ENCODE measurements around the gene GPR75.

GPR75 gene

GRCh38 chr2:53865962-53866361 is 6.2 kb upstream of the GPR75 start:
- TF ChIP-seq PRDM2 (tag by site-specific recombination; IDR thresholded peaks at IDR 0.05; ENCODE audit: borderline replicate concordance) (no peak), ZBTB26 (tag by site-specific recombination; optimal IDR thresholded peaks at IDR 0.05) (no peak), GLI2 (tag by site-specific recombination; IDR thresholded peaks at IDR 0.05; ENCODE audit: borderline replicate concordance, low read depth) (no peak), ZNF843 (tag by site-specific recombination; IDR thresholded peaks at IDR 0.05) (no peak), SCRT1 (tag by site-specific recombination; IDR thresholded peaks at IDR 0.05; ENCODE audit: borderline replicate concordance) (no peak)

GRCh38 chr2:53865264-53865663 is 5.5 kb upstream of the GPR75 start:
- TF ChIP-seq ZBTB44 (tag by site-specific recombination; IDR thresholded peaks at IDR 0.05): no peak
- TF ChIP-seq ZNF76 (tag by site-specific recombination; IDR thresholded peaks at IDR 0.05; ENCODE audit: borderline replicate concordance, low read depth): no peak
- TF ChIP-seq ZNF16 (tag by site-specific recombination; IDR thresholded peaks at IDR 0.05; ENCODE audit: low read depth): no peak
- TF ChIP-seq ZNF843 (tag by site-specific recombination; IDR thresholded peaks at IDR 0.05): no peak
- TF ChIP-seq ZNF211 (tag by site-specific recombination; IDR thresholded peaks at IDR 0.05; ENCODE audit: low read depth): no peak
- Histone ChIP-seq H3K9me3 (ENCODE audit: control insufficient read depth, insufficient read depth, low read depth, low read length) (no peaks in the 10 kb centered on the region), H3K4me3 (ENCODE audit: low read depth, low read length) (no peak overlapping the region), H3K27ac (ENCODE audit: extremely low read depth, low read depth, low read length) (no peak overlapping the region), H3K36me3 (ENCODE audit: control insufficient read depth in 2 of 2, insufficient read depth in 1 of 2, low read length in 2 of 2) (peaks cover 32 to 63% of the 10 kb centered on the region in 2 experiments), H3K4me1 (ENCODE audit: control insufficient read depth, insufficient read depth, low read length) (no peaks in the 10 kb centered on the region)
- CTCF ChIA-PET: no interaction called here
- POLR2A ChIA-PET: interaction anchor here (0.7 kb wide), 1 partner anchor 13 kb away, joined by 3 read pairs; no protein-coding TSS in a partner anchor

More at GRCh38 chr2:53865962-53866361, 6.2 kb upstream of the GPR75 start:
- ChIA-PET POLR2A (no interaction called here), CTCF (no interaction called here)
- Histone ChIP-seq H3K9me3 (ENCODE audit: control insufficient read depth, insufficient read depth, low read depth, low read length) (no peaks in the 10 kb centered on the region), H3K36me3 (ENCODE audit: control insufficient read depth in 2 of 2, insufficient read depth in 1 of 2, low read length in 2 of 2) (peaks cover 39 to 63% of the 10 kb centered on the region in 2 experiments), H3K4me1 (ENCODE audit: control insufficient read depth, insufficient read depth, low read length) (no peaks in the 10 kb centered on the region), H3K4me3 (ENCODE audit: low read depth, low read length) (no peak overlapping the region), H3K27ac (ENCODE audit: extremely low read depth, low read depth, low read length) (no peak overlapping the region)

GRCh38 chr2:53863538-53864227 is 3.9 kb upstream of the GPR75 start:
- H3K27ac ChIP-seq (ENCODE audit: extremely low read depth, low read depth, low read length): no peak overlapping the region
- peaks cover 28 to 49% of the 10 kb centered on the region in 2 experiments for H3K36me3 ChIP-seq (ENCODE audit: control insufficient read depth in 2 of 2, insufficient read depth in 1 of 2, low read length in 2 of 2)
- H3K4me1 ChIP-seq (ENCODE audit: control insufficient read depth, insufficient read depth, low read length): no peaks in the 10 kb centered on the region
- no peaks in the 10 kb centered on the region for H3K9me3 ChIP-seq (ENCODE audit: control insufficient read depth, insufficient read depth, low read depth, low read length)
- POLR2A ChIA-PET: no interaction called here
- CTCF ChIA-PET: interaction anchor here (0.6 to 0.7 kb wide), 2 partner anchors 47 to 174 kb away, joined by 3 read pairs; no protein-coding TSS in a partner anchor
- H3K4me3 ChIP-seq (ENCODE audit: low read depth, low read length): no peak overlapping the region
- TF ChIP-seq ZNF248 (tag by site-specific recombination; IDR thresholded peaks at IDR 0.05): no peak
- TF ChIP-seq SETDB1 (IDR thresholded peaks at IDR 0.05; ENCODE audit: insufficient read length, low read length): no peak
- TF ChIP-seq ZSCAN5A (tag by site-specific recombination; IDR thresholded peaks at IDR 0.05): no peak
- no peak for TF ChIP-seq ZNF16 (tag by site-specific recombination; IDR thresholded peaks at IDR 0.05; ENCODE audit: low read depth)
- TF ChIP-seq ELK4 (IDR thresholded peaks at IDR 0.05; ENCODE audit: borderline replicate concordance, low read depth, low read length): no peak
- no peak for TF ChIP-seq SP3 (tag by site-specific recombination; IDR thresholded peaks at IDR 0.05)
- no peak for TF ChIP-seq GLI4 (tag by site-specific recombination; IDR thresholded peaks at IDR 0.05)
- TF ChIP-seq ZNF830 (tag by site-specific recombination; IDR thresholded peaks at IDR 0.05; ENCODE audit: low read depth): no peak
- TF ChIP-seq ZNF529 (tag by site-specific recombination; IDR thresholded peaks at IDR 0.05; ENCODE audit: insufficient replicate concordance): no peak
- no peak for TF ChIP-seq ZFP69B (tag by site-specific recombination; IDR thresholded peaks at IDR 0.05)
